ENCODE data around the gene HAAO. TPM values are rescaled to one million over a fixed set of nuclear protein-coding genes. Genes with fewer than 3 reads are reported as not detected.

HAAO gene
- total and polyA plus RNA-seq, 2 of the 13 experiments (the other 11 are each of a cell fraction or from before 2014, with no cell fraction given) = 36.1 to 42.7 TPM

DNA sequence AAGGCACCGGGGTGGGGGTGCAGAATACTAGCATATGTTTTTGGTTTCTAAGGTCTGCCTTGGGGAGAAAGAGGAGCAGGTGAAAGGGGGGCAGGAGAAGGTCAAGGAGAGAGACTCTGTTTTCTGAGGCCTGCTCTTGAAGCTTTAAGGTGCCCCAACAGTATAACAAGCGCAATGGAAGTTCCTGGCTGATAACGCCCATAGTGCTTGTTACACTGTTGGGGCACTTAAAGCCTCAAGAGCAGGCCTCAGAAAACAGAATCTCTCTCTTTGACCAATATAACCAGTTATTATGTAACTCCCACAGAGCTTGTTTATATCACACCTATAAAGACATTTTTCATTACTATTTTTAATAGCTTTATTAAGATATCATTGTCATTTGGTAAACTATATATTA lies 45.0 kb downstream of the HAAO start (continued):
- TF ChIP-seq, protein P1, sequence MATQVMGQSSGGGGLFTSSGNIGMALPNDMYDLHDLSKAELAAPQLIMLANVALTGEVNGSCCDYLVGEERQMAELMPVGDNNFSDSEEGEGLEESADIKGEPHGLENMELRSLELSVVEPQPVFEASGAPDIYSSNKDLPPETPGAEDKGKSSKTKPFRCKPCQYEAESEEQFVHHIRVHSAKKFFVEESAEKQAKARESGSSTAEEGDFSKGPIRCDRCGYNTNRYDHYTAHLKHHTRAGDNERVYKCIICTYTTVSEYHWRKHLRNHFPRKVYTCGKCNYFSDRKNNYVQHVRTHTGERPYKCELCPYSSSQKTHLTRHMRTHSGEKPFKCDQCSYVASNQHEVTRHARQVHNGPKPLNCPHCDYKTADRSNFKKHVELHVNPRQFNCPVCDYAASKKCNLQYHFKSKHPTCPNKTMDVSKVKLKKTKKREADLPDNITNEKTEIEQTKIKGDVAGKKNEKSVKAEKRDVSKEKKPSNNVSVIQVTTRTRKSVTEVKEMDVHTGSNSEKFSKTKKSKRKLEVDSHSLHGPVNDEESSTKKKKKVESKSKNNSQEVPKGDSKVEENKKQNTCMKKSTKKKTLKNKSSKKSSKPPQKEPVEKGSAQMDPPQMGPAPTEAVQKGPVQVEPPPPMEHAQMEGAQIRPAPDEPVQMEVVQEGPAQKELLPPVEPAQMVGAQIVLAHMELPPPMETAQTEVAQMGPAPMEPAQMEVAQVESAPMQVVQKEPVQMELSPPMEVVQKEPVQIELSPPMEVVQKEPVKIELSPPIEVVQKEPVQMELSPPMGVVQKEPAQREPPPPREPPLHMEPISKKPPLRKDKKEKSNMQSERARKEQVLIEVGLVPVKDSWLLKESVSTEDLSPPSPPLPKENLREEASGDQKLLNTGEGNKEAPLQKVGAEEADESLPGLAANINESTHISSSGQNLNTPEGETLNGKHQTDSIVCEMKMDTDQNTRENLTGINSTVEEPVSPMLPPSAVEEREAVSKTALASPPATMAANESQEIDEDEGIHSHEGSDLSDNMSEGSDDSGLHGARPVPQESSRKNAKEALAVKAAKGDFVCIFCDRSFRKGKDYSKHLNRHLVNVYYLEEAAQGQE (IDR thresholded peaks at IDR 0.05; ENCODE audit: borderline replicate concordance in 1 of 2, low read depth in 1 of 2, low read length in 2 of 2) = no peak
- TF ChIP-seq, protein P2, sequence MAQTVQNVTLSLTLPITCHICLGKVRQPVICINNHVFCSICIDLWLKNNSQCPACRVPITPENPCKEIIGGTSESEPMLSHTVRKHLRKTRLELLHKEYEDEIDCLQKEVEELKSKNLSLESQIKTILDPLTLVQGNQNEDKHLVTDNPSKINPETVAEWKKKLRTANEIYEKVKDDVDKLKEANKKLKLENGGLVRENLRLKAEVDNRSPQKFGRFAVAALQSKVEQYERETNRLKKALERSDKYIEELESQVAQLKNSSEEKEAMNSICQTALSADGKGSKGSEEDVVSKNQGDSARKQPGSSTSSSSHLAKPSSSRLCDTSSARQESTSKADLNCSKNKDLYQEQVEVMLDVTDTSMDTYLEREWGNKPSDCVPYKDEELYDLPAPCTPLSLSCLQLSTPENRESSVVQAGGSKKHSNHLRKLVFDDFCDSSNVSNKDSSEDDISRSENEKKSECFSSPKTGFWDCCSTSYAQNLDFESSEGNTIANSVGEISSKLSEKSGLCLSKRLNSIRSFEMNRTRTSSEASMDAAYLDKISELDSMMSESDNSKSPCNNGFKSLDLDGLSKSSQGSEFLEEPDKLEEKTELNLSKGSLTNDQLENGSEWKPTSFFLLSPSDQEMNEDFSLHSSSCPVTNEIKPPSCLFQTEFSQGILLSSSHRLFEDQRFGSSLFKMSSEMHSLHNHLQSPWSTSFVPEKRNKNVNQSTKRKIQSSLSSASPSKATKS (CRISPR knock-in tag; IDR thresholded peaks at IDR 0.05) = no peak
- TF ChIP-seq, protein P3, sequence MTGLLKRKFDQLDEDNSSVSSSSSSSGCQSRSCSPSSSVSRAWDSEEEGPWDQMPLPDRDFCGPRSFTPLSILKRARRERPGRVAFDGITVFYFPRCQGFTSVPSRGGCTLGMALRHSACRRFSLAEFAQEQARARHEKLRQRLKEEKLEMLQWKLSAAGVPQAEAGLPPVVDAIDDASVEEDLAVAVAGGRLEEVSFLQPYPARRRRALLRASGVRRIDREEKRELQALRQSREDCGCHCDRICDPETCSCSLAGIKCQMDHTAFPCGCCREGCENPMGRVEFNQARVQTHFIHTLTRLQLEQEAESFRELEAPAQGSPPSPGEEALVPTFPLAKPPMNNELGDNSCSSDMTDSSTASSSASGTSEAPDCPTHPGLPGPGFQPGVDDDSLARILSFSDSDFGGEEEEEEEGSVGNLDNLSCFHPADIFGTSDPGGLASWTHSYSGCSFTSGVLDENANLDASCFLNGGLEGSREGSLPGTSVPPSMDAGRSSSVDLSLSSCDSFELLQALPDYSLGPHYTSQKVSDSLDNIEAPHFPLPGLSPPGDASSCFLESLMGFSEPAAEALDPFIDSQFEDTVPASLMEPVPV (CRISPR knock-in tag; IDR thresholded peaks at IDR 0.05) = no peak
- TF ChIP-seq BHLHE40 (IDR thresholded peaks at IDR 0.05; ENCODE audit: low read length) = no peak
- no peak for TF ChIP-seq PHB2 (IDR thresholded peaks at IDR 0.05; ENCODE audit: partially characterized antibody)
- TF ChIP-seq, protein P4, sequence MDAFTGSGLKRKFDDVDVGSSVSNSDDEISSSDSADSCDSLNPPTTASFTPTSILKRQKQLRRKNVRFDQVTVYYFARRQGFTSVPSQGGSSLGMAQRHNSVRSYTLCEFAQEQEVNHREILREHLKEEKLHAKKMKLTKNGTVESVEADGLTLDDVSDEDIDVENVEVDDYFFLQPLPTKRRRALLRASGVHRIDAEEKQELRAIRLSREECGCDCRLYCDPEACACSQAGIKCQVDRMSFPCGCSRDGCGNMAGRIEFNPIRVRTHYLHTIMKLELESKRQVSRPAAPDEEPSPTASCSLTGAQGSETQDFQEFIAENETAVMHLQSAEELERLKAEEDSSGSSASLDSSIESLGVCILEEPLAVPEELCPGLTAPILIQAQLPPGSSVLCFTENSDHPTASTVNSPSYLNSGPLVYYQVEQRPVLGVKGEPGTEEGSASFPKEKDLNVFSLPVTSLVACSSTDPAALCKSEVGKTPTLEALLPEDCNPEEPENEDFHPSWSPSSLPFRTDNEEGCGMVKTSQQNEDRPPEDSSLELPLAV (CRISPR knock-in tag; conservative IDR thresholded peaks at IDR 0.05; ENCODE audit: low read depth) = no peak
